Naive B cell (primary cell): ENCODE data around the gene GPX4. TPM values are rescaled to one million over a fixed set of nuclear protein-coding genes. Genes with fewer than 3 reads are reported as not detected.

Experiments
- ATAC-seq, 2 donors: fragments of 150-1000 bp; cut with Tn5 transposase; 2 replicates each; pipeline ENCODE4 v1.10.0; 2021; ENCODE audit warnings: low read depth in 2 of 2, mild to moderate bottlenecking in 2 of 2, moderate library complexity in 2 of 2
- DNase-seq: peaks from one replicate; pipeline ENCODE4 v3.0.0; 2022
- H3K27ac Mint-ChIP-seq, 6 donors: one replicate each; pipeline ENCODE4 v1.8.0; 2020 to 2022; ENCODE audit warnings: mild to moderate bottlenecking in 6 of 6, mixed read lengths in 6 of 6, moderate library complexity in 5 of 6, inconsistent platforms in 2 of 6
- H3K27me3 Mint-ChIP-seq, 3 donors: one replicate each; pipeline ENCODE4 v1.8.0; 2021 to 2022; ENCODE audit warnings: mixed read lengths in 3 of 3, mild to moderate bottlenecking in 1 of 3
- H3K36me3 Mint-ChIP-seq, 2 donors: one replicate each; pipeline ENCODE4 v1.8.0; 2020 to 2022; ENCODE audit warnings: mixed read lengths in 2 of 2, inconsistent platforms in 1 of 2, mild to moderate bottlenecking in 1 of 2
- H3K4me1 Mint-ChIP-seq, 3 donors: one replicate each; pipeline ENCODE4 v1.8.0; 2020 to 2022; ENCODE audit warnings: mixed read lengths in 3 of 3, inconsistent platforms in 1 of 3, mild to moderate bottlenecking in 1 of 3, moderate library complexity in 1 of 3
- H3K4me3 Mint-ChIP-seq, 8 donors: one replicate each; pipeline ENCODE4 v1.8.0; 2020 to 2022; ENCODE audit warnings: mild to moderate bottlenecking in 8 of 8, mixed read lengths in 8 of 8, moderate library complexity in 8 of 8, inconsistent platforms in 2 of 8
- H3K9me3 Mint-ChIP-seq, 7 donors: one replicate each; pipeline ENCODE4 v1.8.0; 2020 to 2022; ENCODE audit warnings: mixed read lengths in 7 of 7, mild to moderate bottlenecking in 5 of 7, inconsistent platforms in 2 of 7, moderate library complexity in 1 of 7
- polyA plus RNA-seq, 6 donors: library from polyadenylated mRNA; unstranded; fragments of 300-500 nt; fragmentation: Illumina TruSeq; gene quantifications; one replicate each; pipeline ENCODE4 v1.2.3, GENCODE V29; 2021; ENCODE audit warnings: low read depth in 6 of 6

The GPX4 gene
- polyA plus RNA-seq, 6 donors from 2014 or later: 235 to 356 (median 314) TPM

DNA sequence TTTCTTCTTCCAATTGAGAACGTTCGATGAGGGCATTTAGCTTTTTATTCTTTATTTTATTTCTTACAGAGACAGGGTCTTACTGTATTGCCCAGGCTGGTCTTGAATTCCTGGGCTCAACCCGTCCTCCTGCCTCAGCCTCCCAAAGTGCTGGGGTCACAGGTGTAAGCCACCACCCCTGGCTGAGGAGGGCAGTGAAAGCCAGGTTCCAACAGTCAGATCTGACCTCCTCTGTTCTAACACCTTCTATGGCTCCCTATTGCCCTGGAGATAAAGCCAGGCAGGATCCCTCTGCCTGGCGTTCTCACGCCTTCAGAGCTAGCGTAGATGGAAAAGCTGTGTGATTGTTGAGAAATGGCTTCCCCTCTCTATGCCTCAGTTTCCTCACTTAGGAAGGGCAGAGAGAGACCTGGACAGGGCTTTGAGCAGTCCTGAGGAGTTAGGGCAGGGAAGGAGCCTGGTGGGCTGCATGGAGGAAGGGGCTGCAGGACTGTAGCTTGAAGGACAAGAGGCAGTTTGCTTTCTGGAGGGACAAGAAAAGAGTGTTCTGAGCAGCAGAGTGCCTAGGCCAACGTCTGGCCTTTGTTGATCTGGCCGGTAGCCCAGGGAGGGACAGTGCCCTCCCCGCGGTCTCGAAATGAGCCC, 31.3 kb upstream of the GPX4 start:
- no peaks in the 10 kb centered on the region for H3K9me3 Mint-ChIP-seq
- peak overlapping the region in 4 of 6 donors; percentile 44 to 91 (median 78) for H3K27ac Mint-ChIP-seq
- H3K36me3 Mint-ChIP-seq: peaks cover 11 to 22% of the 10 kb centered on the region in 2 donors
- H3K4me1 Mint-ChIP-seq: peaks cover 39 to 64% (median 56%) of the 10 kb centered on the region in 3 donors
- peak overlapping the region in 7 of 8 donors; percentile 50 to 79 (median 73) for H3K4me3 Mint-ChIP-seq
- no peak for ATAC-seq
- no peak for DNase-seq
- H3K27me3 Mint-ChIP-seq: no peaks in the 10 kb centered on the region

DNA sequence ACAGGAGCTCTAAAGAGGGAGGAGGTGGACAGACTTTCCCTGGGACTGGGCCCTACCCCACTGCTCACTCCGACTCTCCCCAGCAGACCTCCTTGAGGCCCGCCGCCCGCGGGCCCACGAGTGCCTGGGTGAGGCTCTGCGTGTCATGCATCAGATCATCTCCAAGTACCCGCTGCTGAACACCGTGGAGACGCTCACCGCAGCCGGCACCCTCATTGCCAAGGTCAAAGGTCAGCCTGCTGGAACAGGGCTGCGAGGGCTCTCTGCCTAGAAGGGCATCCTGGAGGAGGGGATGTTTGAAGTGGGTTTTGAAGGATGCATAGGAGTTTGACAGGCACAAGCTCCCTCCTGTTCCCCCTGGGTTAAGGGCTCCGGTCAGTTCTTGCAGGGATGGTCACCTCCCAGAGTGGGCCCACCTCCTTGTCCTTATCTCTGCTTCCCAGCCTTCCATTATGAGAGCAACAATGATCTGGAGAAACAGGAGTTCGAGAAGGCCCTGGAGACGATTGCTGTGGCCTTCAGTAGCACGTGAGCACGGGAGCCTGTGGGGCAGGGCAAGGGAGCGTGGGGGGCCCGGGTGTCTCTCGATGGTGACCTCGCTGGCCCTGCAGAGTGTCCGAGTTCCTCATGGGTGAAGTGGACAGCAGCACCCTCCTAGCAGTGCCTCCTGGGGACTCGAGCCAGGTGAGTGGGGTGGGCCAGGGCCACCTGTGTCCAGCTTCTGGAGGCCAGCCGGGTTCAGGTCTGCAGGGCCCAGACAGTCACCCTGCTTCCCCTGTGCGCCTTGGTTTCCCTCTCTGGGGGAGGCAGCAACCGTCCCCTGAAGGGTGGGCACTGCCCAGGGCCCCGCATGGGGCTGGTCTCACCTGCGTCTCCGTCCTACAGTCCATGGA, 30.5 kb upstream of the GPX4 start:
- H3K4me3 Mint-ChIP-seq: peak overlapping the region in 6 of 8 donors; percentile 9 to 73 (median 48)
- H3K4me1 Mint-ChIP-seq: peaks cover 39 to 67% (median 58%) of the 10 kb centered on the region in 3 donors
- ATAC-seq (no peak), DNase-seq (no peak)
- peak overlapping the region in 4 of 6 donors; percentile 10 to 90 (median 68) for H3K27ac Mint-ChIP-seq
- no peaks in the 10 kb centered on the region for H3K9me3 Mint-ChIP-seq
- H3K36me3 Mint-ChIP-seq: peaks cover 11 to 22% of the 10 kb centered on the region in 2 donors
- H3K27me3 Mint-ChIP-seq: no peaks in the 10 kb centered on the region

DNA sequence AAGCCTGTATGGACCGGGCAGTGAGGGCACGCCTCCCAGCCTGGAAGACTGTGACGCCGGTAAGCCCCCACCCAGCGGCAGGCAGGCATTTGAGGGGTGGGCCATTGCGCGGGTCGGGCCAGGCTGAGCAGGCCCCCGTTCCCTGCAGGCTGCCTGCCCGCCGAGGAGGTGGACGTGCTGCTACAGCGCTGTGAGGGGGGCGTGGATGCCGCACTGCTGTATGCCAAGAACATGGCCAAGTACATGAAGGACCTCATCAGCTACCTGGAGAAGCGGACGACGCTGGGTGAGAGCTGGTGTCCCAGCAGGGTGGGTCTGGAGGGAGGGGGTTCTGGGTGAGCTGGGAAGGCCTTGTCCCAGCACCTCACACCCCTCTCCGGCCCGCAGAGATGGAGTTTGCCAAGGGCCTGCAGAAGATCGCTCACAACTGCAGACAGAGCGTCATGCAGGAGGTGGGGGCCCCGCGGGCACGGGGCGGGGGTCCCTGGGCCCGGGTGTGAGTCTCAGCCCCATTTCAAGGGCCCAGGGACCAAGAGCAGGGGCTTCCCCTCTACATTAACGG, 29.8 kb upstream of the GPX4 start:
- Mint-ChIP-seq H3K36me3 (peaks cover 7 to 16% of the 10 kb centered on the region in 2 donors), H3K4me3 (peak overlapping the region in 7 of 8 donors; percentile 39 to 81 (median 68)), H3K27me3 (no peaks in the 10 kb centered on the region), H3K27ac (peak overlapping the region in 3 of 6 donors; percentile 47 to 90 (median 76)), H3K9me3 (no peaks in the 10 kb centered on the region), H3K4me1 (peaks cover 33 to 61% (median 51%) of the 10 kb centered on the region in 3 donors)
- ATAC-seq: no peak
- no peak for DNase-seq

GRCh38 chr19:1074544-1075283, 29.1 kb upstream of the GPX4 start:
- Mint-ChIP-seq H3K4me1 (peaks cover 28 to 56% (median 45%) of the 10 kb centered on the region in 3 donors), H3K27me3 (no peaks in the 10 kb centered on the region), H3K27ac (peak overlapping the region; percentile 90 to 98 (median 98)), H3K4me3 (peak overlapping the region; percentile 56 to 87 (median 76)), H3K36me3 (peaks cover 5 to 13% of the 10 kb centered on the region in 2 donors), H3K9me3 (no peaks in the 10 kb centered on the region)
- peak; percentile 80 for DNase-seq
- peak; percentile 42 to 44 for ATAC-seq

DNA sequence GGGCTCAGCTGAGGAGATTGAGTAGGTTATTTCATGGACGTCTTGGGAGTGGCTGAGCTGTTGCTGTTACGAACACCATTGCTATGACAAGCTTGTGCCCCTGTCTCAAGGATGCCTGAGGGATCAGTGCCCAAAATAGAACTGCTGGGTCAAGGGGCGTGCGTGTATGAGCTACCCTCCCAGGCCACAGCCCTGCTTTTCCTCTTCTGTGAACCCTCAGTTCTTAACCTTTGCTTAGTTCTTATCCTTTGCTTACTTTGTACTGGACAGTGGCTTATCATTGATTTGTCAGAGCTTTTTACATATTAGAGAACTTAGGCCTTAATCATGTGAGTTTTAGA, 27.8 kb upstream of the GPX4 start:
- peak overlapping the region; percentile 59 to 87 (median 82) for H3K4me3 Mint-ChIP-seq
- peaks cover 30 to 50% (median 45%) of the 10 kb centered on the region in 3 donors for H3K4me1 Mint-ChIP-seq
- ATAC-seq (no peak), DNase-seq (no peak)
- peaks cover 5 to 13% of the 10 kb centered on the region in 2 donors for H3K36me3 Mint-ChIP-seq
- peak overlapping the region; percentile 90 to 98 (median 98) for H3K27ac Mint-ChIP-seq
- no peaks in the 10 kb centered on the region for H3K27me3 Mint-ChIP-seq
- no peaks in the 10 kb centered on the region for H3K9me3 Mint-ChIP-seq

DNA sequence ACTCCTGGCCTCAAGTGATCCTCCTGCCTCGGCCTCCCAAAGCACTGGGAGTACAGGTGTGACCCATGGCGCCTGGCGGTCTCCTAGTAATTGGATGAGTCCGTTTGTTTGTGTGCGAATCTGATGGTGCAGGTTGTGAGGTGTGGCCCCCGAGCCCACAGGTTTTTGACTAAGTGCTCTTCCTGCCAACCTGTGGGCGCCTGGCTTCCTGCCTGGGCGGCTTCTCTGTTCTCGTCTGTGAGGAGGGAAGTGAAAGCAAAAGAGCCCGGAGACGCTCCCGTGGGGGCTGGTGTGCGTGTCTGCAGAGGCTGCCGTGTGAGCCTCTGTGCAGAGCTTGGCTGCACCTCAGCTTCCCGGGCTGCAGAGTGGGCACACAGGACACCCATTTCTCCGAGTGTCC, 26.8 kb upstream of the GPX4 start:
- DNase-seq (peak; percentile 94), ATAC-seq (peak; percentile 92 to 93)
- Mint-ChIP-seq H3K27me3 (no peaks in the 10 kb centered on the region), H3K36me3 (peaks cover 5 to 9% of the 10 kb centered on the region in 2 donors), H3K9me3 (no peaks in the 10 kb centered on the region), H3K27ac (peak overlapping the region; percentile 90 to 98 (median 98)), H3K4me3 (peak overlapping the region; percentile 72 to 91 (median 86)), H3K4me1 (peaks cover 28 to 46% (median 40%) of the 10 kb centered on the region in 3 donors)

DNA sequence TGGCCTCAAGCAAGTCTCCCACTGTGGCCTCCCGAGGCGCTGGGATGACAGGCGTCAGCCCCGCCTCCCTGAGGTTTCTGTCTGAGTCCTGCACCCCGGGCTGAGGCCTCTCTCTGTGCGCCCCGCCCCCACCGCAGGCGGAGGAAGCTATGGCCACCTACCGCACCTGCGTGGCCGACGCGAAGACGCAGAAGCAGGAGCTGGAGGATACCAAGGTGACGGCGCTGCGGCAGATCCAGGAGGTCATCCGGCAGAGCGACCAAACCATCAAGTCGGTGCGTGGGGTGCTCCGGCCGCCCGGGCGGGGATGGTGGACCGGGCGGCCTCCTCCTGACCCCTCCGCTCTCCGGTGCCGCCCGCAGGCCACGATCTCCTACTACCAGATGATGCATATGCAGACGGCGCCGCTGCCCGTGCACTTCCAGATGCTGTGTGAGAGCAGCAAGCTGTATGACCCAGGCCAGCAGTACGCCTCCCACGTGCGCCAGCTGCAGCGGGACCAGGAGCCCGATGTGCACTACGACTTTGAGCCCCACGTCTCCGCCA, 24.2 kb upstream of the GPX4 start:
- H3K4me1 Mint-ChIP-seq: peaks cover 16 to 30% (median 20%) of the 10 kb centered on the region in 3 donors
- ATAC-seq (no peak), DNase-seq (no peak)
- peaks cover 0 to 5% of the 10 kb centered on the region in 2 donors for H3K36me3 Mint-ChIP-seq
- H3K27me3 Mint-ChIP-seq: no peaks in the 10 kb centered on the region
- H3K27ac Mint-ChIP-seq: peak overlapping the region in 1 of 6 donors; percentile 50
- H3K4me3 Mint-ChIP-seq: peak overlapping the region in 3 of 8 donors; percentile 25 to 29 (median 28)
- no peaks in the 10 kb centered on the region for H3K9me3 Mint-ChIP-seq

DNA sequence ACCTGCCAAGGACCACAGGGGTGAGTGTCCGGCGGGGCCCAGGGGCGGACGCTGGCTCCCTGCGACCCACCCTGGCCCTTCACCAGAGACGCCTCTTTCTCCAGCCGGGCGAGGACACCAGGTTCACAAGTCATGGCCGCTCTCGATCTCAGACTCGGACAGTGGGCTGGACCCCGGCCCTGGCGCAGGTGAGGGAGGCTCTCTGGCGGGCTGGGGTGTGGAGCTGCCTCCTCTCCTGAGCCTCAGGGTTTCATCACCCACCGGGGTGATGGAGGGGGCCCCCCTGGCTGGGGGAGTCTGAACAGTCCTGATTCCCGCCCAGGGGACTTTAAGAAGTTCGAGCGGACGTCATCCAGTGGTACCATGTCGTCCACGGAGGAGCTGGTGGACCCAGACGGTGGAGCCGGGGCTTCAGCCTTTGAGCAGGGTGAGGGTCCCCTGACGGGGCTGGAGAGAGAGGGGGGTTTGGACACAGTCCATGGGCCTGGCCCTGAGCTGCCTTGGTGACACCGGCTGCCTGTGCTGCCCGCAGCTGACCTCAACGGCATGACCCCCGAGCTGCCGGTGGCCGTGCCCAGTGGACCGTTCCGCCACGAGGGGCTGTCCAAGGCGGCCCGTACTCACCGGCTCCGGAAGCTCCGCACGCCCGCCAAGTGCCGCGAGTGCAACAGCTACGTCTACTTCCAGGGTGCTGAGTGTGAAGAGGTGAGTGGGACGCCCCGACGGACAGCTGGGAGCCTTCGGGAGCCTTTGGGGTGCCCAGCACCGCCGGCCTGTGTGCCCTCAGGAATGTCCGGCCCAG, 23.2 kb upstream of the GPX4 start:
- DNase-seq (no peak), ATAC-seq (no peak)
- no peaks in the 10 kb centered on the region for H3K9me3 Mint-ChIP-seq
- H3K27me3 Mint-ChIP-seq: no peaks in the 10 kb centered on the region
- peaks cover 24 to 34% (median 25%) of the 10 kb centered on the region in 3 donors for H3K4me1 Mint-ChIP-seq
- peaks cover 5 to 9% of the 10 kb centered on the region in 2 donors for H3K36me3 Mint-ChIP-seq
- peak overlapping the region in 3 of 6 donors; percentile 53 to 65 (median 63) for H3K27ac Mint-ChIP-seq
- H3K4me3 Mint-ChIP-seq: peak overlapping the region in 2 of 8 donors; percentile 13 to 25

DNA sequence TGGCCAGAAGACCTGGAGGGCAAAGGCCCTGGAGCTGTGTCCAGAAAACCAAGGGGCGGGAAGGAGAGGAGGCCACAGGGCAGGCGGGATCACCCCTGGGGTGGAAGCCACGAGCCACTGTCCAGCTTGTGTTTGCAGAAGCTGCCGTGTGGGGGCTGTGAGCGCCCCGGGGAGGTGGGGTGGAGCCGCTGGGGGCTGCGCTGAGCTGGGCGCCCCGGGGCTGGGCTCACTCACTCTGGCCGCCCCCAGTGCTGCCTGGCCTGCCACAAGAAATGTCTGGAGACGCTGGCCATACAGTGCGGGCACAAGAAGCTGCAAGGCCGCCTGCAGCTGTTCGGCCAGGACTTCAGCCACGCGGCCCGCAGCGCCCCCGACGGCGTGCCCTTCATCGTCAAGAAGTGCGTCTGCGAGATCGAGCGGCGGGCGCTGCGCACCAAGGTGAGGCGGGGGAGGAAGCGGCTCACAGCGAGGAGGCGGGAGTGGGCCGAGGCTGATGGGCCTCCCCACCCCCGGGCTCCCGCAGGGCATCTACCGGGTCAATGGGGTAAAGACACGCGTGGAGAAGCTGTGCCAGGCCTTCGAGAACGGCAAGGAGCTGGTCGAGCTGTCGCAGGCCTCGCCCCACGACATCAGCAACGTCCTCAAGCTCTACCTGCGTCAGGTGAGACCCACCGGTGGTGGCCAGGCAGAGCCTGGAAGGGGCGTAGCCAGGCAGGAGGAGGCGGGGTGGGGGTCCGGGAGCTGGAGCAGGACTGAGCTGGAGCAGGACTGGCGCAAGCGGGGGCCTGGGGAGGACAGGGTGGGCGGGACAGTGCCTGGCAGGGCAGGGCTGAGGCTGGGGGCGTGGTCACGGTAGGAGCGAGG, 22.3 kb upstream of the GPX4 start:
- ATAC-seq (no peak), DNase-seq (no peak)
- Mint-ChIP-seq H3K27ac (peak overlapping the region in 3 of 6 donors; percentile 41 to 84 (median 53)), H3K36me3 (peaks cover 5 to 10% of the 10 kb centered on the region in 2 donors), H3K27me3 (no peaks in the 10 kb centered on the region), H3K4me3 (peak overlapping the region in 1 of 8 donors; percentile 13), H3K4me1 (peaks cover 19 to 25% (median 22%) of the 10 kb centered on the region in 3 donors), H3K9me3 (no peaks in the 10 kb centered on the region)

GRCh38 chr19:1082165-1082927, 21.4 kb upstream of the GPX4 start:
- H3K4me1 Mint-ChIP-seq: peaks cover 16 to 22% (median 16%) of the 10 kb centered on the region in 3 donors
- peak overlapping the region in 2 of 6 donors; percentile 24 to 41 for H3K27ac Mint-ChIP-seq
- H3K36me3 Mint-ChIP-seq: peaks cover 0 to 10% of the 10 kb centered on the region in 2 donors
- H3K9me3 Mint-ChIP-seq: no peaks in the 10 kb centered on the region
- DNase-seq (no peak), ATAC-seq (peak; percentile 66 to 75)
- peak overlapping the region in 1 of 8 donors; percentile 47 for H3K4me3 Mint-ChIP-seq
- H3K27me3 Mint-ChIP-seq: no peaks in the 10 kb centered on the region
